ENCODE data around the gene B4GALNT3.

DNA sequence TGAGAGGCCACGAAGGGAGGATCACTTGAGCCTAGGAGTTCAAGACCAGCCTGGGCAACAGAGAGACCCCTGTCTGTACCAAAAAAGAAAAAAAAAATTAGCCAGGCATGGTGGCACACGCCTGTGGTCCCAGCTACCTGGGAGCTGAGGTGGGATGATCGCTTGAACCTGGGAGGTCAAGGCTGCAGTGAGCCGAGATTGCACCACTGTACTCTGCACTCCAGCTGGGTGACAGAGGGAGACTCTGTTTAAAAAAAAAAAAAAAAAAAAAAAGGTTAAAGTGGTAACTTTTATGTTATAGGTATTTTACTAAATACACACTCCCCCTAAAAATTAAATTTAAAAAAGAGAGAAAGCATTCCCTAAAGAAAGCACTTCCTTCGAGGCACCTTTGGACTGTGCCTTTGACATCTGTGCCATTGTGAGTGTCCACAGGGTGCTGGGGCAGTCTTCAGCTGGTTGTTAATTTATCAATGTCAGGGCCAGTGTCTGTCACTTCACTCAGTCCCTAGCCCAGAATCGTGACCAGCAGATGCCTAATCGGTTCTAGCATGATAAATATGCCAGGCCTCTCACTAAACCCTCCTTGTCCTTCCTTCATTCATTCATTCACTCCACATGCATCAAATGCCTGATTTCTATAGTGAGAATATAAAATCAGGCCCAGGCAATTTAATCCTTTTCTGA, 63.1 kb downstream of the B4GALNT3 start:
- TF ChIP-seq, protein P1, sequence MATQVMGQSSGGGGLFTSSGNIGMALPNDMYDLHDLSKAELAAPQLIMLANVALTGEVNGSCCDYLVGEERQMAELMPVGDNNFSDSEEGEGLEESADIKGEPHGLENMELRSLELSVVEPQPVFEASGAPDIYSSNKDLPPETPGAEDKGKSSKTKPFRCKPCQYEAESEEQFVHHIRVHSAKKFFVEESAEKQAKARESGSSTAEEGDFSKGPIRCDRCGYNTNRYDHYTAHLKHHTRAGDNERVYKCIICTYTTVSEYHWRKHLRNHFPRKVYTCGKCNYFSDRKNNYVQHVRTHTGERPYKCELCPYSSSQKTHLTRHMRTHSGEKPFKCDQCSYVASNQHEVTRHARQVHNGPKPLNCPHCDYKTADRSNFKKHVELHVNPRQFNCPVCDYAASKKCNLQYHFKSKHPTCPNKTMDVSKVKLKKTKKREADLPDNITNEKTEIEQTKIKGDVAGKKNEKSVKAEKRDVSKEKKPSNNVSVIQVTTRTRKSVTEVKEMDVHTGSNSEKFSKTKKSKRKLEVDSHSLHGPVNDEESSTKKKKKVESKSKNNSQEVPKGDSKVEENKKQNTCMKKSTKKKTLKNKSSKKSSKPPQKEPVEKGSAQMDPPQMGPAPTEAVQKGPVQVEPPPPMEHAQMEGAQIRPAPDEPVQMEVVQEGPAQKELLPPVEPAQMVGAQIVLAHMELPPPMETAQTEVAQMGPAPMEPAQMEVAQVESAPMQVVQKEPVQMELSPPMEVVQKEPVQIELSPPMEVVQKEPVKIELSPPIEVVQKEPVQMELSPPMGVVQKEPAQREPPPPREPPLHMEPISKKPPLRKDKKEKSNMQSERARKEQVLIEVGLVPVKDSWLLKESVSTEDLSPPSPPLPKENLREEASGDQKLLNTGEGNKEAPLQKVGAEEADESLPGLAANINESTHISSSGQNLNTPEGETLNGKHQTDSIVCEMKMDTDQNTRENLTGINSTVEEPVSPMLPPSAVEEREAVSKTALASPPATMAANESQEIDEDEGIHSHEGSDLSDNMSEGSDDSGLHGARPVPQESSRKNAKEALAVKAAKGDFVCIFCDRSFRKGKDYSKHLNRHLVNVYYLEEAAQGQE (IDR thresholded peaks at IDR 0.05; ENCODE audit: insufficient read depth in 1 of 2, low read depth in 2 of 2, low read length in 2 of 2): no peak
- TF ChIP-seq SIN3A (IDR thresholded peaks at IDR 0.05; ENCODE audit: borderline replicate concordance, insufficient read depth, low read length) (no peak), POLR2AphosphoS5 (IDR thresholded peaks at IDR 0.05; ENCODE audit: low read depth, low read length) (no peak)

All from PFSK-1 (cell line).